DND-41 (cell line): Measurements from ENCODE around the gene AGAP1.

Experiments
- ATAC-seq: fragments of 200-7000 bp; cut with Tn5 transposase; 3 replicates; pipeline ENCODE4 v1.9.1; 2021; ENCODE audit warnings: low read depth; ENCODE audit not compliant: insufficient read depth
- DNase-seq: peaks from one replicate; pipeline ENCODE4 v3.0.0-alpha.2; 2020
- H2AFZ ChIP-seq: 2 replicates; pipeline ENCODE4 v1.6.0; 2012; ENCODE audit warnings: low read depth, low read length
- H3K27ac ChIP-seq: 2 replicates; pipeline ENCODE4 v1.5.1; 2012; ENCODE audit warnings: low read length, inconsistent platforms
- H3K27me3 ChIP-seq: fragments of 200-600 bp; sonication (generic); 2 replicates; pipeline ENCODE4 v1.6.0; 2012; ENCODE audit warnings: low read length, mild to moderate bottlenecking, inconsistent platforms; ENCODE audit not compliant: insufficient read depth, poor library complexity
- H3K36me3 ChIP-seq: 2 replicates; pipeline ENCODE4 v1.5.1; 2012; ENCODE audit warnings: low read length, inconsistent platforms; ENCODE audit not compliant: insufficient read depth
- H3K4me1 ChIP-seq: 2 replicates; pipeline ENCODE4 v1.5.1; 2012; ENCODE audit warnings: mild to moderate bottlenecking, low read length; ENCODE audit not compliant: insufficient read depth
- H3K4me2 ChIP-seq: 2 replicates; pipeline ENCODE4 v1.6.0; 2012; ENCODE audit warnings: mild to moderate bottlenecking, moderate library complexity, low read length, inconsistent platforms; ENCODE audit not compliant: insufficient read depth
- H3K4me3 ChIP-seq, 2 experiments: fragments of 200-600 bp in 1 of 2; shearing (Covaris generic) in 1 of 2; 2 replicates each; pipeline ENCODE4 v1.5.1; 2012 to 2016; ENCODE audit warnings: inconsistent platforms in 2 of 2, low read length in 2 of 2, mild to moderate bottlenecking in 2 of 2, low read depth in 1 of 2, moderate library complexity in 1 of 2
- H3K79me2 ChIP-seq: 2 replicates; pipeline ENCODE4 v1.6.0; 2012; ENCODE audit warnings: low read length, inconsistent platforms; ENCODE audit not compliant: insufficient read depth
- H3K9ac ChIP-seq: 2 replicates; pipeline ENCODE4 v1.6.0; 2012; ENCODE audit warnings: low read depth, mild to moderate bottlenecking, inconsistent platforms, low read length, moderate library complexity
- H3K9me3 ChIP-seq: 2 replicates; pipeline ENCODE4 v1.5.1; 2012; ENCODE audit warnings: low read length, moderate library complexity, mild to moderate bottlenecking, inconsistent platforms; ENCODE audit not compliant: insufficient read depth, severe bottlenecking
- H4K20me1 ChIP-seq: 2 replicates; pipeline ENCODE4 v1.6.0; 2012; ENCODE audit warnings: low read length; ENCODE audit not compliant: insufficient read depth
- CTCF ChIP-seq: IDR thresholded peaks from 2 replicates; pipeline ENCODE4 v1.5.1; 2012; ENCODE audit warnings: borderline replicate concordance, low read length, moderate library complexity, mild to moderate bottlenecking; ENCODE audit not compliant: poor library complexity, severe bottlenecking; ENCODE audit errors: extremely low read depth
- EZH2 ChIP-seq: IDR thresholded peaks from 3 replicates; pipeline ENCODE4 v1.6.1; 2012; ENCODE audit warnings: borderline replicate concordance, low read depth, mild to moderate bottlenecking, moderate library complexity, low read length, inconsistent platforms; ENCODE audit not compliant: severe bottlenecking

Gene AGAP1

GRCh38 chr2:235479604-235480003 is 14.2 kb upstream of the AGAP1 start:
- Histone ChIP-seq H3K4me2 (no peak overlapping the region), H4K20me1 (no peaks in the 10 kb centered on the region), H3K79me2 (no peaks in the 10 kb centered on the region), H3K4me1 (no peaks in the 10 kb centered on the region), H3K27ac (no peak overlapping the region), H3K9me3 (no peaks in the 10 kb centered on the region), H2AFZ (no peak overlapping the region), H3K36me3 (no peaks in the 10 kb centered on the region), H3K9ac (no peak overlapping the region), H3K4me3 (no peak overlapping the region), H3K27me3 (peaks cover 4% of the 10 kb centered on the region)
- TF ChIP-seq EZH2 = no peak
- TF ChIP-seq CTCF = no peak
- no peak for ATAC-seq
- no peak for DNase-seq

GRCh38 chr2:235480614-235481013 is 13.2 kb upstream of the AGAP1 start:
- Histone ChIP-seq H3K27ac (no peak overlapping the region), H2AFZ (no peak overlapping the region), H3K79me2 (no peaks in the 10 kb centered on the region), H3K9me3 (no peaks in the 10 kb centered on the region), H3K27me3 (peaks cover 4% of the 10 kb centered on the region), H3K4me2 (no peak overlapping the region), H3K9ac (no peak overlapping the region), H3K36me3 (no peaks in the 10 kb centered on the region), H3K4me3 (no peak overlapping the region), H3K4me1 (no peaks in the 10 kb centered on the region), H4K20me1 (no peaks in the 10 kb centered on the region)
- ATAC-seq (no peak), DNase-seq (no peak)
- TF ChIP-seq EZH2 (no peak), CTCF (no peak)

- no peak overlapping the region for H3K9ac ChIP-seq
- H4K20me1 ChIP-seq = no peaks in the 10 kb centered on the region
- no peak overlapping the region for H2AFZ ChIP-seq
- H3K9me3 ChIP-seq = no peaks in the 10 kb centered on the region
- H3K4me2 ChIP-seq = no peak overlapping the region
- H3K4me1 ChIP-seq = no peaks in the 10 kb centered on the region
- no peaks in the 10 kb centered on the region for H3K36me3 ChIP-seq
- H3K79me2 ChIP-seq = no peaks in the 10 kb centered on the region
- no peak overlapping the region for H3K4me3 ChIP-seq
- no peak for TF ChIP-seq CTCF
- peaks cover 4% of the 10 kb centered on the region for H3K27me3 ChIP-seq
- DNase-seq (no peak), ATAC-seq (no peak)
- H3K27ac ChIP-seq = no peak overlapping the region
These were observed 10.5 kb upstream of the AGAP1 start for GRCh38 chr2:235483313-235483712.

GRCh38 chr2:235485362-235485761 is 8.5 kb upstream of the AGAP1 start:
- Histone ChIP-seq H3K4me3 (no peak overlapping the region), H3K9ac (no peak overlapping the region), H3K9me3 (no peaks in the 10 kb centered on the region), H3K36me3 (no peaks in the 10 kb centered on the region), H3K4me2 (no peak overlapping the region), H3K79me2 (no peaks in the 10 kb centered on the region), H4K20me1 (no peaks in the 10 kb centered on the region), H3K27ac (no peak overlapping the region), H2AFZ (no peak overlapping the region), H3K4me1 (no peaks in the 10 kb centered on the region), H3K27me3 (peaks cover 4% of the 10 kb centered on the region)
- no peak for TF ChIP-seq CTCF
- no peak for TF ChIP-seq EZH2
- no peak for ATAC-seq
- no peak for DNase-seq
